SU-DHL-6 (cell line): ENCODE results near the gene CBLB.

Experiments
- EZH2phosphoT487 ChIP-seq: fragments of 200-600 bp; sonication (generic), shearing (Covaris generic); conservative IDR thresholded peaks from 2 replicates; pipeline ENCODE4 v1.6.1; 2018; ENCODE audit warnings: mild to moderate bottlenecking, antibody characterized with exemption, low read length, moderate library complexity, mixed read lengths
- TF ChIP-seq, protein P1 (sequence below): fragments of 200-600 bp; sonication (generic); IDR thresholded peaks from one replicate; pipeline ENCODE4 v1.5.1; 2017; ENCODE audit warnings: antibody characterized with exemption, mild to moderate bottlenecking, low read length, moderate library complexity; ENCODE audit not compliant: insufficient read depth, poor library complexity, severe bottlenecking

GRCh38 chr3:105806359-105806758 lies 62.5 kb downstream of the CBLB start:
- TF ChIP-seq, protein P1, sequence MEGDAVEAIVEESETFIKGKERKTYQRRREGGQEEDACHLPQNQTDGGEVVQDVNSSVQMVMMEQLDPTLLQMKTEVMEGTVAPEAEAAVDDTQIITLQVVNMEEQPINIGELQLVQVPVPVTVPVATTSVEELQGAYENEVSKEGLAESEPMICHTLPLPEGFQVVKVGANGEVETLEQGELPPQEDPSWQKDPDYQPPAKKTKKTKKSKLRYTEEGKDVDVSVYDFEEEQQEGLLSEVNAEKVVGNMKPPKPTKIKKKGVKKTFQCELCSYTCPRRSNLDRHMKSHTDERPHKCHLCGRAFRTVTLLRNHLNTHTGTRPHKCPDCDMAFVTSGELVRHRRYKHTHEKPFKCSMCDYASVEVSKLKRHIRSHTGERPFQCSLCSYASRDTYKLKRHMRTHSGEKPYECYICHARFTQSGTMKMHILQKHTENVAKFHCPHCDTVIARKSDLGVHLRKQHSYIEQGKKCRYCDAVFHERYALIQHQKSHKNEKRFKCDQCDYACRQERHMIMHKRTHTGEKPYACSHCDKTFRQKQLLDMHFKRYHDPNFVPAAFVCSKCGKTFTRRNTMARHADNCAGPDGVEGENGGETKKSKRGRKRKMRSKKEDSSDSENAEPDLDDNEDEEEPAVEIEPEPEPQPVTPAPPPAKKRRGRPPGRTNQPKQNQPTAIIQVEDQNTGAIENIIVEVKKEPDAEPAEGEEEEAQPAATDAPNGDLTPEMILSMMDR, result no peak
- TF ChIP-seq EZH2phosphoT487, result no peak
